Measurements from ENCODE around the gene RAB44. TPM values are rescaled to one million over a fixed set of nuclear protein-coding genes. Genes with fewer than 3 reads are reported as not detected.
"Not testable (repeated sequence)": the region's sequence is repeated elsewhere in the genome, so short reads cannot be mapped to it uniquely, and the experiment has no call there.

RAB44 gene
- polyA plus RNA-seq, 1 of the 3 experiments (the other 2 are of a cell fraction), result 0.12 TPM

GRCh38 chr6:36703081-36703606 lies 5.5 kb downstream of the RAB44 start (continued):
- TF ChIP-seq SIN3A (IDR thresholded peaks at IDR 0.05; ENCODE audit: borderline replicate concordance, low read depth, low read length) (no peak), IRF3 (IDR thresholded peaks at IDR 0.05; ENCODE audit: low read depth, low read length) (no peak), ZBTB33 (IDR thresholded peaks at IDR 0.05; ENCODE audit: borderline replicate concordance, low read depth) (no peak), RCOR1 (IDR thresholded peaks at IDR 0.05; ENCODE audit: low read length) (no peak), YY1 (IDR thresholded peaks at IDR 0.05; ENCODE audit: low read depth) (no peak)

GRCh38 chr6:36703982-36704381 lies 6.4 kb downstream of the RAB44 start:
- no peaks in the 10 kb centered on the region for H3F3A ChIP-seq (replicated peaks; ENCODE audit: insufficient read depth)
- H3K9me3 ChIP-seq, result no peaks in the 10 kb centered on the region
- no peak overlapping the region for H3K9ac ChIP-seq
- no peaks in the 10 kb centered on the region for H3K27me3 ChIP-seq (ENCODE audit: insufficient read depth)
- no peak for DNase-seq
- H3K4me2 ChIP-seq, result no peak overlapping the region
- 92% methylated on average over 16 of the region's 18 CpGs for WGBS (ENCODE audit: low lambda C conversion rate)
- H4K20me1 ChIP-seq (ENCODE audit: insufficient read depth), result no peaks in the 10 kb centered on the region
- H3K4me1 ChIP-seq (ENCODE audit: control insufficient read depth in 1 of 2, insufficient read depth in 2 of 2, low read depth in 1 of 2, low read length in 1 of 2), result no peaks in the 10 kb centered on the region; a peak in 1 of 4 replicates
- TF ChIP-seq MAX (IDR thresholded peaks at IDR 0.05; ENCODE audit: low read depth), result no peak
- TF ChIP-seq RFX5 (IDR thresholded peaks at IDR 0.05; ENCODE audit: low read length), result no peak
- no peak for TF ChIP-seq TCF12 (IDR thresholded peaks at IDR 0.05)
- no peaks in the 10 kb centered on the region for H3K36me3 ChIP-seq (replicated peaks in 1 of 2; ENCODE audit: control insufficient read depth in 1 of 2, insufficient read depth in 2 of 2, low read length in 1 of 2)
- no peak overlapping the region for H2AFZ ChIP-seq (ENCODE audit: low read depth)
- H3K9me2 ChIP-seq, result no peaks in the 10 kb centered on the region
- H3K27ac ChIP-seq (ENCODE audit: low read depth in 2 of 2, low read length in 1 of 2), result no peak overlapping the region
- H3K4me3 ChIP-seq (ENCODE audit: low read depth in 2 of 2, low read length in 1 of 2), result no peak overlapping the region
- H3K79me2 ChIP-seq (ENCODE audit: insufficient read depth), result no peaks in the 10 kb centered on the region
- ChIA-PET POLR2A (no interaction called here), CTCF (interaction anchor here (0.6 to 2.7 kb wide), 4 partner anchors 24 to 89 kb away, joined by 3 to 6 read pairs (median 4); no protein-coding TSS in a partner anchor)

GRCh38 chr6:36704961-36705577 lies 7.4 kb downstream of the RAB44 start:
- CTCF ChIA-PET, result interaction anchor here (1.0 to 2.7 kb wide), 5 partner anchors 19 to 90 kb away, joined by 3 to 7 read pairs (median 5); no protein-coding TSS in a partner anchor
- H3K27ac ChIP-seq (ENCODE audit: low read depth in 2 of 2, low read length in 1 of 2); H4K20me1 ChIP-seq (ENCODE audit: insufficient read depth); H3F3A ChIP-seq (replicated peaks; ENCODE audit: insufficient read depth); H3K4me1 ChIP-seq (ENCODE audit: control insufficient read depth in 1 of 2, insufficient read depth in 2 of 2, low read depth in 1 of 2, low read length in 1 of 2); H3K9ac ChIP-seq; H3K4me2 ChIP-seq; H3K9me2 ChIP-seq; H3K9me3 ChIP-seq; H2AFZ ChIP-seq (ENCODE audit: low read depth); DNase-seq; H3K27me3 ChIP-seq (ENCODE audit: insufficient read depth); POLR2A ChIA-PET; H3K79me2 ChIP-seq (ENCODE audit: insufficient read depth); H3K4me3 ChIP-seq (ENCODE audit: low read depth in 2 of 2, low read length in 1 of 2); H3K36me3 ChIP-seq (replicated peaks in 1 of 2; ENCODE audit: control insufficient read depth in 1 of 2, insufficient read depth in 2 of 2, low read length in 1 of 2): not testable (repeated sequence)
- WGBS (ENCODE audit: low lambda C conversion rate), result 74% methylated on average over 7 of the region's 7 CpGs

Data from SK-N-SH (cell line).